ENCODE measurements around the gene DDX55. TPM values are rescaled to one million over a fixed set of nuclear protein-coding genes. Genes with fewer than 3 reads are reported as not detected.

Gene DDX55
- total RNA-seq, 1 donor from 2014 or later, result 22.6 TPM

GRCh38 chr12:123657211-123657610, 55.3 kb downstream of the DDX55 start:
- DNase-seq (ENCODE audit: low spot score), result no peak
- intact Hi-C loops (cut with DNase I), result no loop called here
- ATAC-seq, result no peak

- intact Hi-C loops (cut with DNase I), result loop anchor here (5.0 kb wide), 1 partner anchor 993 kb away; no protein-coding TSS in a partner anchor
- no peak for ATAC-seq
- no peak for DNase-seq (ENCODE audit: low spot score)
Observed at GRCh38 chr12:123659996-123660727, 58.3 kb downstream of the DDX55 start.

GRCh38 chr12:123667771-123668170, 65.9 kb downstream of the DDX55 start:
- intact Hi-C loops (cut with DNase I), result no loop called here
- ATAC-seq (no peak), DNase-seq (ENCODE audit: low spot score) (no peak)

Other genes starting within 250 kb of the DDX55 start
- gene SBNO1, start 237.3 kb upstream of the DDX55 start, total RNA-seq, result 32.3 TPM
- 41.5 TPM for gene KMT5A, start 218.0 kb upstream of the DDX55 start, total RNA-seq
- gene RILPL2, start 165.4 kb upstream of the DDX55 start, total RNA-seq, result 5.3 TPM
- gene SNRNP35, start 144.0 kb upstream of the DDX55 start, total RNA-seq, result 26.9 TPM
- 24.7 TPM for gene RILPL1, start 68.4 kb upstream of the DDX55 start, total RNA-seq
- gene TMED2, start 17.5 kb upstream of the DDX55 start, total RNA-seq, result 127 TPM
- gene EIF2B1, start 31.6 kb downstream of the DDX55 start, total RNA-seq, result 37.1 TPM
- 20.4 TPM for gene GTF2H3, start 31.7 kb downstream of the DDX55 start, total RNA-seq
- gene TCTN2, start 69.0 kb downstream of the DDX55 start, total RNA-seq, result 14.0 TPM
- 28.8 TPM for gene ATP6V0A2, start 110.3 kb downstream of the DDX55 start, total RNA-seq
- gene DNAH10, start 160.2 kb downstream of the DDX55 start, total RNA-seq, result 0.76 TPM

Data from sciatic nerve (tissue), 2 donors.